HG03108 (cell line): Measurements from ENCODE around the gene CENPA.
"Not testable (repeated sequence)": the region's sequence is repeated elsewhere in the genome, so short reads cannot be mapped to it uniquely, and the experiment has no call there.

Experiments
- ATAC-seq: cut with Tn5 transposase; IDR thresholded peaks from one replicate; pipeline ENCODE4 v1.9.1; 2021; ENCODE audit warnings: moderate library complexity; ENCODE audit not compliant: unreplicated experiment

The CENPA gene

GRCh38 chr2:26786207-26787028 lies 562 bp downstream of the CENPA start:
- peak; percentile 1 for ATAC-seq

GRCh38 chr2:26792720-26793119 lies 6.9 kb downstream of the CENPA start:
- ATAC-seq = no peak

DNA sequence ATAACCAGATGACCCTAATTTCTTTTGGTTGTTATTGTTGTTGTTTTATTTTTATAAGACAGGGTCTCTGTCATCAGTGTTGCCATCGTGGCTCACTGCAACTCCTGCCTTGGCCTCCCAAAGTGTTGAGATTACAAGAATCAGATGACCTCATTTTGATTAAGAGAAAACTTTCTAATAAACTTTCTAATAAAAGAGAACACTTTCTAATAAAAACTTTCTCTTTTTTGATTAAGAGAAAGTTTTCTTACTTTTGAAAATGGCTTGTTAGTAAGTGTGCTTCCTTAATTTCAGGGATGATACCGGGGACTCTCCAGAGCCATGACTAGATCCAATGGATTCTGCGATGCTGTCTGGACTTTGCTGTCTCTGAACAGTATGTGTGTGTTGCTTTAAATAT lies 7.7 kb downstream of the CENPA start:
- ATAC-seq = no peak

DNA sequence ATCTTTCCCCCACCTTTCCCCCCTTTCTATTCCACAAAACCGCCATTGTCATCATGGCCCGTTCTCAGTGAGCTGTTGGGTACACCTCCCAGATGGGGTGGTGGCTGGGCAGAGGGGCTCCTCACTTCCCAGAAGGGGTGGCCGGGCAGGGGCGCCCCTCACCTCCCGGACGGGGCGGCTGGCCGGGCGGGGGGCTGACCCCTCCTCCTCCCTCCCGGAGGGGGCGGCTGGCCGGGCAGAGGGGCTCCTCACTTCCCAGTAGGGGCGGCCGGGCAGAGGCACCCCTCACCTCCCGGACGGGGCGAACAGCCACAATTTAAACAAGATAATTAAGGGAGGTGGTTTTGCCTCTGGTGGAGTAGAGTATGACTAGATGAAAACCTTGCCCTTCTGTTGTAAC lies 9.3 kb downstream of the CENPA start:
- not testable (repeated sequence) for ATAC-seq

- ATAC-seq = no peak
Observed at GRCh38 chr2:26801328-26801727, 15.5 kb downstream of the CENPA start.

DNA sequence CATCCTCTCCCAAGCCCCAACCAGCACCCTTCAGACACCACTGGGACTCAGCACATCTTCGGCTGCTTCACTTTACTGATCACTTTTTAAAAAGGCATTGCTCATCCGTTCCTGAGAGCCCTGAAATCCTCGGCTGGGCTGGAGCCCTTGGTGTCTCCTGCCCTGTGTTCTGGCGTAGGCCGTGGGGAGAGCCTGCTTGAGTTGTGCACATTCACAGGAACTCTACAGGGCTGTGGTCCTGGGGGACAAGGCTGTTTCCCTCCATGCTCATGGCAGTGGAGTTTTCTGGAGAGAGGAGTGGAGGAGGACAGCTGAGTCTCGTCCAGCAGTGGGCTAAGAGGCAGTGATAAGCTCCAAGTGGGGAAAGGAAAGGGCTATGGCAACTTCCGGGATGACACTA lies 15.9 kb downstream of the CENPA start:
- no peak for ATAC-seq

DNA sequence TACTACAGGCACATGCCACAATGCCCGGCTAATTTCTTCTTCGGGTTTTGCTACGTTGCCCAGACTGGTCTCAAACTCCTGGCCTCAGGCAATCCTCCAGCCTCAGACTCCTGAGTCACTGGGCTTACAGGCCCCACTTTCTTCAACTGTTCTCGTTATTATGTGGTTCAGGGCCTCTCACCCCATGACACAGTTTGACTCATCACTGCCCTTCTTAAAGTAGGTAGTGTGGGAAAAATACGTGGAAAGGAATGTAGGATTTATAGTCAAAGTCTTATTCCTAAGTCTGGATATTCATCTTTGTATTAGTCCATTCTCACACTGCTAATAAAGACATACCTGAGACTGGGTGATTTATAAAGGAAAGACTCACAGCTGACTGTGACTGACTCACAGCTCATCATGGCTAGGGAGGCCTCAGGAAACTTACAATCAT lies 19.4 kb downstream of the CENPA start:
- no peak for ATAC-seq

DNA sequence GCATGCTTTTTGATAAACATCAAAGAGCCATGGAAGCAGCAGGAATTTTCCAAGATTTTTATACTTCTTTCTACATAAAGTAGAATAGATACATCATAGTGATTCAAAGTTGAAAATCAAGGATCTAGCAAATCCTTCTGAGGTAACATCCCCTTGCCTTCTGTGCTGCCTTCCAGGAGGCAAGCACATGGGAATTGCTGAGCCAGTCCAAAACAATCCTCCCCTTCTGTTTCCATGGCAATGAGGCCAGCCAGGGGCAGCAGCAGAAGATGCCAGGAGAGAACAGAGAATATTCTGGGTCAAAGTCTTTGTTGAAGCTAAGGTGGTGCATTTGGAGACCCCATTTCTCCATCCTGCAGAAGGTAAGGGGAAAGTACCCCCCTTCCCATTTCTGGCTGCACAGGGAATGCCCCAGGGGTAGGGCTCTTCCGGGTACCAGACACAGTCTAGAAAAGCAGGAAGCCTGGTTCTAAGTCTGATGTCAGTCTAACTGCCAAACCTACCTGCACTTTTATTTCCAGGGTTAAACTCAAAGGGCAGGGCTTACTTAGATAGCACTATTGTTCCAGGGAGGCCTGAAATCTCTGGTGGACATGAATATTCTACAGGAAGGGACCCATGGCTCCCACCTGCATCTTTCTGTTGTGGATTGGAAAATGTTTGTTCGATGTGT lies 22.1 kb downstream of the CENPA start:
- no peak for ATAC-seq

- no peak for ATAC-seq
Observed at GRCh38 chr2:26809211-26809610, 23.4 kb downstream of the CENPA start.

DNA sequence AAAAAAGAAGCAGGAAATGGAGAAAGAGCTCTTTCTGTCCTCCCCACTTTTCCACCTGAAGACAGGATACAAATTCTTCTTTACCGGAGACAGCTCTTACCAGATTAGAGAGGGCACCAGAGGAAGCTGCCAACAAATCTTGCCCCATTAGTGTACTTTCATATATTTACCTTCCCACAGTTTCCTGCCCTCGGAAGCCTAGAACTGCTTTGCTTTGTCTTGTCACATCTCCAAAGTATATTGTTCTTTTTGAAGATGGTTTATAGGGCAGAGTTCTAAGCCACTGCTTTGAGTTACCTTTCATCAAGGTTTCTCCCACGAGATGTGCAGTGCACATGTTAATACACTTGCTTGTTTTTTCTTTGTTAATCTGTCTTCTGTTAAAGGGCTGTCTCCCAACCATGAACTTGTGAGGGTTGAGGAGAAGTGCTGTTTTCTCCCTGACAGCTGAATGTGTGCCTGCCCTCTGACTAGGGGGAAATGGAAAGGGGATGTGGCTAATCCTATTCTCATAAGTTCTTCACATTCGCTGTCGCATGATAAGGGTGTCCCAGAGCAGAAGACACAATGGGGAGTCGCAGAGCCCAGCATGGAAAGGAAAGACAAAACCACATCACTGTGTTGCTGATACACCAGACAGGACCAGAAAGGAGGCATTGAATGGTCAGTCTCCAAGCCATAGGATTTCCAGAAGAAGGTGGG lies 24.2 kb downstream of the CENPA start:
- no peak for ATAC-seq

DNA sequence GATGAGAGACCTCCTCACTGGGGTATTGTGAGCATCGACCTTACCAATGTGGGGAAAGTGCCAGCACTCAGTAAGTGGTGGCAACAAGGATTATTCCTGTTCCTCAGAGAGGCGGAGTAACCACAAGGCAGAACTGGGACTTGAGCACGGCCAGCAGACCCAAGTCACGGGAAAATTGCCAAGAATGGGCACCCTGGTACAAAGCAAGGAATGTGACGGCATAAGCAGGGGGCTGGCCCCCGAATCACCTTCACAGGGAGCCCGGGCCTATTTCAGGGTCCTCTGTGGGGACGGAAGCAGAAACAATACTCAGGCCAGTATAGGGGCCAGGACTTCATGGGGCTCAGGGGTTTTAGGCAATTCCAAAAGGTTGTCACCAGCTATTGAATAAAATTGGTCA lies 25.4 kb downstream of the CENPA start:
- ATAC-seq = no peak

DNA sequence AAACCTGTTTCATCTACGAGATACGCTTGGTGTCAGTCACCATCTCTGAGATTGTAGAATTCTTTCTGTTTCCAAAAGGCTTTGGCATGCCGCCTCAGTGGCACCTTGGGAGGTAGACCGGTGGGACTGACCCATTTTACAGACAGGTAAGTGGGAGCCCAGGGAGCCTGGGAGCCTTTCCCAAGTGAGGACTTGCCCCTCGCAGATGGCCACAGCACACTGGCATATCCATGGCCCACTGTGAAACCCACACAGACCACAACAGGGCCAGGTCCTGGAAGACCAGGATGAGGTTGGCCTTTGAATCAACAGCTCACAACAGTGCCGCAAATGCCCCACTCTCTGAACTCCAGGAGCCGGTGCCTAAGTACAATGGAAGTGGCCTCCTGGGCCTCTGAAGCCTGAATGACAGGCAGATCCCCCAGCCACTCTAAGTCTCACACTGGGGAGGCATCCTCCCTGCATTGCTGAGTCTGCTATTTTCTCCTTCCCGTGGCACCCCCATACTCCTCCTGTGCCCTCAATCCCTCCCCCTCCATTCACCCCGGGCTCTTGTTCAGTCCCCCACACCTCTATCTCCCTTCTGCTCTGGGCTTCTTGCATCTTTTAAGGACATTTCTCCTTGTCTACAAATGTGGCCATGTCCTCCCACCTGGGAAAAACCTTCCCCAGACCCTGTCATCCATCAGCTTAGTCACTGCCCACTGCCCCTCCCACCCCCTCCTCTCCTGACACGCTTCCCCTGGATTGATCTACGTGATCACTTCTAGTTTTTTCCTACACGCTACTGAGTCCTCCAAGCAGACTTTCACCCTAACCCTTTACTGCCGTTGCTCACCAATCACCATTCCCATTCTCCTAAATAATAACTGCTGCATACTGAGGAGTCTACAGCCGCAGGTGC lies 26.2 kb downstream of the CENPA start:
- no peak for ATAC-seq

DNA sequence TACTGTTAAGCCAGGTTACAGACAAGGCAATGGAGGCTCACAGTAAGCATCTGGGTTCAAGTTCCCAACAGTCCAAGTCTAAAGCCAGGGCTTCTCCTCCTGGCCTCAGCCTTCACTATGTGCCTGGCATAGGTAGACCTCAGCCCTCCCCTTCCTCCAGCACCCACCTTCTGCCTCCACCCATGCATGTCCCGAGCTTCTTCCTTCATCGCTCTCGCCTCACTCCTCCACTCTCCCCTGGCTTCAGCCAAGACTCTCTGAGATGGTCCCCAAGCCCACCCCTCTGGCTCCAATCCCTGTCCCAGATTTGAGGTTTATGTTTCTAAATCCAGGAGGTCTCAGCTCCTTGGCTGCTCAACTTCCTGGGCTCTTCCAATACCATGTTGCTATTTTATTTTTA lies 26.9 kb downstream of the CENPA start:
- ATAC-seq = no peak

DNA sequence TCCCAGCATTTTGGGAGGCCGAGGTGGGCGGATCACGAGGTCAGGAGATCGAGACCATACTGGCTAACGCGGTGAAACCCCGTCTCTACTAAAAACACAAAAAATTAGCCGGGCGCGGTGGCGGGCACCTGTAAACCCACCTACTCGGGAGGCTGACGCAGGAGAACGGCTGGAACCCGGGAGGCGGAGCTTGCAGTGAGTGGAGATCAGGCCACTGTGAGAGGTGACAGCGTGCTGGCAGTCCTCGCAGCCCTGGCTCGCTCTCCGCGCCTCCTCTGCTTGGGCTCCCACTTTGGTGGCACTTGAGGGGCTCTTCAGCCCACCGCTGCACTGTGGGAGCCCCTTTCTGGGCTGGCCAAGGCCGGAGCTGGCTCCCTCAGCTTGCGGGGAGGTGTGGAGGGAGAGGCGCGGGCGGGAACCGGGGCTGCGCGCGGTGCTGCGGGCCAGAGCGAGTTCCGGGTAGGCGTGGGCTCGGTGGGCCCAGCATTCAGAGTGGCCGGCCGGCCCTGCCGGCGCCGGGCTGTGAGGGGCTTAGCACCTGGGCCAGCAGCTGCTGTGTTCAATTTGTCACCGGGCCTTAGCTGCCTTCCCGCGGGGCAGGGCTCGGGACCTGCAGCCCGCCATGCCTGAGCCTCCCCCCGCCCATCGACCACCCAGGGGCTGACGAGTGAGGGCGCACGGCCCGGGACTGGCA lies 28.4 kb downstream of the CENPA start:
- ATAC-seq = not testable (repeated sequence)

DNA sequence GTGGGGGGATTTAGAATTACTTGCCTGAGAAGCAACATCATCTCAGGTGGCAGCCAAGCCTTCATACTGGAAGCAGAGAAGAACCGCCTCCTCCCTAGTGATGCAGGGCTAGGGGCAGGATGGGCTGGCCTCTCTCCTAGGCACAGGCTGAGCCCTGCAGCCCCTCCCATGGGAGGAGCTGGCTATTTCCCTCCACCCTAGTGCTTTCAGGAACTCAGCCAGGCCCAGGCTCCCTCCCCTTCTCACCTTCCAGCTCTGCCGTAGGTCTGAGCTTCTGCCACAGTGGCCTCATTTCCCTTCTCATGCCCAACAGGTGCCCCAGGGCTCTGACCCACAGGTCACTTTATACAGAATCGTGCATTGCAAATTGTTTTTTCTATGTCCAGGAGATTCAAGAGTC lies 31.0 kb downstream of the CENPA start:
- ATAC-seq = no peak

DNA sequence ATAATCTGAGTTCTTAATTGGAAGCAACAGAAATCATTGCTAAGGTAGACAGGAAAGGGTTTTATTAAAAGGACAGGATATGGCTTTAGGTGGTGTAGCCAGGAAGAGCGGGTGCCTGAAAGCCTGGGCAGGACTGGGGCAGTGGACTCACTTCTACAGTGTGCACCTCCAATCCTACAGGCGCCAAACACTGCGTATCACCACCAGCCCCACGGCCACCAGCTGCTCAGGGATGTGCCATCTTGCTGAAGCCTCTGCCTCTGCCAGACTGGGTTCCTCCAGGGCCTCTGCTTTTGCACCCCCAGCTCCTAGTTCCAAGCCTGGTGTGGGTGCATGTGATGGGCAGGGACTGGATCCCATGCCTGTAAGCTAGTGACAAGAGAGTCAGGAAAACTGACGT lies 32.4 kb downstream of the CENPA start:
- no peak for ATAC-seq

DNA sequence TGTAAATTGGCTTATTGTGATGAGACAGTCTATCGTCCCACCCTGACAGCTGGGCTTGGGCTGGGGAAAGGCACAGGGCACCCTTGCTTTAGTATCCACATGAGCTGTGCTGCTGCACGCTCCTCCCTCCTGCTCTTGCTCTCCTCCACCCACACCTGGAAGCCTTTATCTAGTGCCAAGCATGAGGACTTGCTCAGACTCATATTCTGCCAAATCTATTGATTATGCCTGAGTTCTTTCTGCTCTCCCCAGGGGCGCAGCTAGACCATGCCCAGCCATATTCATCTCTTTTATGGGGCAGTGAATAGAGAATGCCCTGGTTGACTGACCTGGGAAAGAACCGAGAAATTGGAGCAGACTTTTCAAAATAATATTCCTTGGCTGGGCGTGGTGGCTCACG lies 33.1 kb downstream of the CENPA start:
- ATAC-seq = no peak

GRCh38 chr2:26820932-26821331 lies 35.1 kb downstream of the CENPA start:
- ATAC-seq = no peak

DNA sequence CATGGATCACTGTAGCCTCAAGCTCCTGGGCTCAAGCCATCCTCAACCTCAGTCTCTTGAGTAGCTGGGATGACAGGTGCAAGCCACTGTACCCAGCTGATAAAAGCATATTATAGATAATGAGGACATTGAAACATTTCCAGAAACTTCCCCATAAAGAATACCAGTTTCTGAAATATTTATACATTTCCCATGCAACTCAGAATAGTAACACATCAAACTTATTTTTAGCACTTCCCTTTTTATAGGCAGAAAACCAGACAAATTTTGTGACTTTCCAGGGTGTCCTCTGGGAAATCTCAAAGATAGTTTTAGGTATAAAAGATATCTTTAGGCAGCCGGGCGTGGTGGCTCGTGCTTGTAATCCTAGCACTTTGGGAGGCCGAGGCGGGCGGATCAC lies 37.0 kb downstream of the CENPA start:
- ATAC-seq = no peak
